H1 (cell line): ENCODE measurements around the gene THOC5. TPM values are rescaled to one million over a fixed set of nuclear protein-coding genes. Genes with fewer than 3 reads are reported as not detected.

Experiments
- CTCF ChIA-PET: fragments of 300-600 bp; sonication (Branson Sonifier 250); formaldehyde crosslinking; loops from one replicate; lab custom pipeline; 2021; ENCODE audit not compliant: partially characterized antibody; lab: Charles Lee
- POLR2A ChIA-PET: fragments of 300-600 bp; sonication (Branson Sonifier 250); formaldehyde crosslinking; loops from one replicate; lab custom pipeline; 2021; ENCODE audit warnings: inconsistent platforms; ENCODE audit not compliant: partially characterized antibody; lab: Charles Lee
- DNase-seq, 2 experiments: peaks; one replicate each; pipeline versions ENCODE4 v3.0.0 to v3.0.0-alpha.2; 2010 to 2022; ENCODE audit warnings: low spot score in 2 of 2, low read depth in 1 of 2, mixed read lengths in 1 of 2
- FAIRE-seq: peaks from 2 replicates; lab custom pipeline; 2011; peaks lifted over from hg19 to GRCh38; lab: Jason Lieb, UNC
- H2AFZ ChIP-seq: 2 replicates; pipeline ENCODE4 v1.8.1; 2012; ENCODE audit warnings: low read length, inconsistent platforms
- H2AK5ac ChIP-seq: 2 replicates; pipeline ENCODE4 v1.6.1; 2013; ENCODE audit warnings: low read depth, low read length
- H2BK120ac ChIP-seq: replicated peaks from 2 replicates; pipeline ENCODE3; 2013; ENCODE audit warnings: low read depth, low read length, inconsistent platforms
- H2BK12ac ChIP-seq: 2 replicates; pipeline ENCODE4 v1.6.1; 2013; ENCODE audit warnings: low read depth, low read length
- H2BK15ac ChIP-seq: 2 replicates; pipeline ENCODE4 v1.6.1; 2013; ENCODE audit warnings: low read length
- H2BK20ac ChIP-seq: 2 replicates; pipeline ENCODE4 v1.6.1; 2013; ENCODE audit warnings: low read length
- H2BK5ac ChIP-seq: 2 replicates; pipeline ENCODE4 v1.6.1; 2013; ENCODE audit warnings: low read depth, low read length
- H3K14ac ChIP-seq: 2 replicates; pipeline ENCODE4 v1.6.1; 2013; ENCODE audit warnings: inconsistent platforms; ENCODE audit not compliant: insufficient read length
- H3K18ac ChIP-seq: 2 replicates; pipeline ENCODE4 v1.6.1; 2013; ENCODE audit warnings: low read length; ENCODE audit errors: extremely low read depth
- H3K23ac ChIP-seq: 2 replicates; pipeline ENCODE4 v1.6.1; 2013; ENCODE audit warnings: inconsistent platforms; ENCODE audit not compliant: insufficient read length
- H3K23me2 ChIP-seq: 2 replicates; pipeline ENCODE4 v1.6.1; 2013; ENCODE audit warnings: low read depth, low read length
- H3K27ac ChIP-seq: 2 replicates; pipeline ENCODE4 v1.6.1; 2011; ENCODE audit warnings: low read depth, low read length, inconsistent platforms
- H3K27me3 ChIP-seq, 4 experiments: replicated peaks in 1 of 4; 1 replicate in 1 of 4; 2 replicates in 3 of 4; pipeline versions ENCODE4 v1.6.1 to v1.8.1; 2011 to 2013; ENCODE audit warnings: low read length in 3 of 4, mild to moderate bottlenecking in 3 of 4, inconsistent platforms in 2 of 4, mixed read lengths in 2 of 4, moderate library complexity in 1 of 4; ENCODE audit not compliant: control insufficient read depth in 3 of 4, insufficient read depth in 3 of 4; ENCODE audit errors: extremely low read depth in 1 of 4
- H3K36me3 ChIP-seq, 4 experiments: 2 replicates each; pipeline versions ENCODE4 v1.6.1 to v1.8.1; 2011 to 2013; ENCODE audit warnings: mild to moderate bottlenecking in 4 of 4, low read length in 3 of 4, moderate library complexity in 2 of 4, control low read depth in 1 of 4, inconsistent platforms in 1 of 4; ENCODE audit not compliant: insufficient read depth in 4 of 4, control insufficient read depth in 2 of 4
- H3K4ac ChIP-seq: replicated peaks from 2 replicates; pipeline ENCODE3; 2013; ENCODE audit warnings: low read length, low read depth, mixed read lengths, inconsistent platforms; ENCODE audit not compliant: insufficient read length
- H3K4me1 ChIP-seq, 4 experiments: replicated peaks in 1 of 4; 1 replicate in 1 of 4; 2 replicates in 3 of 4; pipeline versions ENCODE4 v1.6.1 to v1.8.1; 2011 to 2013; ENCODE audit warnings: low read length in 3 of 4, inconsistent platforms in 2 of 4, mixed read lengths in 1 of 4; ENCODE audit not compliant: insufficient read depth in 4 of 4, control insufficient read depth in 3 of 4
- H3K4me2 ChIP-seq, 2 experiments: 2 replicates each; pipeline versions ENCODE4 v1.6.1 to v1.8.1; 2011 to 2013; ENCODE audit warnings: low read depth in 2 of 2, low read length in 2 of 2, control low read depth in 1 of 2, inconsistent platforms in 1 of 2, mild to moderate bottlenecking in 1 of 2; ENCODE audit not compliant: insufficient read depth in 1 of 2
- H3K4me3 ChIP-seq, 4 experiments: fragments of 200-600, 300-600 bp in 1 of 4; sonication (generic), shearing (Covaris generic), sonication (Bioruptor Twin) in 1 of 4; 2 replicates each; pipeline versions ENCODE4 v1.5.1 to v1.8.1; 2011 to 2016; ENCODE audit warnings: low read length in 4 of 4, low read depth in 3 of 4, control low read depth in 2 of 4, inconsistent platforms in 2 of 4, mild to moderate bottlenecking in 2 of 4, mixed read lengths in 1 of 4, moderate library complexity in 1 of 4; ENCODE audit not compliant: insufficient read depth in 2 of 4; ENCODE audit errors: extremely low read depth in 1 of 4
- H3K56ac ChIP-seq: replicated peaks from 2 replicates; pipeline ENCODE3; 2013; ENCODE audit warnings: low read depth, mild to moderate bottlenecking, mixed read lengths, low read length, inconsistent platforms; ENCODE audit not compliant: insufficient read length
- H3K79me1 ChIP-seq: 2 replicates; pipeline ENCODE4 v1.6.1; 2013; ENCODE audit warnings: low read depth, low read length, control low read depth
- H3K79me2 ChIP-seq, 2 experiments: 2 replicates each; pipeline versions ENCODE4 v1.6.1 to v1.8.1; 2012 to 2013; ENCODE audit warnings: low read length in 2 of 2, mild to moderate bottlenecking in 2 of 2, inconsistent platforms in 1 of 2; ENCODE audit not compliant: insufficient read depth in 2 of 2, control insufficient read depth in 1 of 2
- H3K9ac ChIP-seq, 4 experiments: replicated peaks in 1 of 4; 1 replicate in 1 of 4; 2 replicates in 3 of 4; pipeline versions ENCODE4 v1.6.1 to v1.8.1; 2011 to 2013; ENCODE audit warnings: low read depth in 3 of 4, low read length in 3 of 4, control low read depth in 2 of 4, mild to moderate bottlenecking in 2 of 4, moderate library complexity in 2 of 4, inconsistent platforms in 1 of 4; ENCODE audit errors: extremely low read depth in 1 of 4
- H3K9me3 ChIP-seq, 2 experiments: 2 replicates each; pipeline versions ENCODE4 v1.6.1 to v1.8.1; 2012 to 2013; ENCODE audit warnings: mild to moderate bottlenecking in 2 of 2, moderate library complexity in 2 of 2, control low read depth in 1 of 2, inconsistent platforms in 1 of 2, low read depth in 1 of 2, low read length in 1 of 2, mixed read lengths in 1 of 2; ENCODE audit not compliant: insufficient read depth in 2 of 2
- H4K20me1 ChIP-seq, 2 experiments: replicated peaks in 1 of 2; 2 replicates each; pipeline versions ENCODE3 to v1.8.1; 2011 to 2013; ENCODE audit warnings: inconsistent platforms in 2 of 2, low read length in 2 of 2, mild to moderate bottlenecking in 1 of 2; ENCODE audit not compliant: insufficient read depth in 2 of 2, control insufficient read depth in 1 of 2
- H4K5ac ChIP-seq: 2 replicates; pipeline ENCODE4 v1.6.1; 2013; ENCODE audit warnings: low read length, low read depth, mixed read lengths, inconsistent platforms; ENCODE audit not compliant: insufficient read length
- H4K8ac ChIP-seq: 2 replicates; pipeline ENCODE4 v1.8.0; 2013; ENCODE audit warnings: mild to moderate bottlenecking, moderate library complexity, low read length, inconsistent platforms; ENCODE audit not compliant: insufficient read depth; ENCODE audit errors: extremely low read depth
- H4K91ac ChIP-seq: replicated peaks from 2 replicates; pipeline ENCODE3; 2013; ENCODE audit warnings: low read length, mixed read lengths, inconsistent platforms; ENCODE audit not compliant: insufficient read length
- CTCF ChIP-seq, 3 experiments: IDR thresholded peaks; 1 replicate in 2 of 3; 2 replicates in 1 of 3; pipeline versions ENCODE4 v1.5.1 to v1.6.1; 2011; ENCODE audit warnings: low read length in 3 of 3, mild to moderate bottlenecking in 3 of 3, inconsistent platforms in 2 of 3, low read depth in 1 of 3, moderate library complexity in 1 of 3; ENCODE audit not compliant: insufficient read depth in 1 of 3; ENCODE audit errors: control extremely low read depth in 1 of 3
- RBBP5 ChIP-seq: IDR thresholded peaks from 2 replicates; pipeline ENCODE4 v1.7.1; 2012; ENCODE audit warnings: low read depth, mild to moderate bottlenecking, inconsistent platforms, low read length, moderate library complexity, borderline replicate concordance
- USF2 ChIP-seq: IDR thresholded peaks from 2 replicates; pipeline ENCODE4 v1.6.1; 2011; ENCODE audit warnings: low read length, improper control_type of control experiment
- WGBS, 2 experiments: shearing (Covaris generic) in 1 of 2; methylation state at CpG; one replicate each; pipeline versions ENCODE4 v1.1.6 to v1.1.7; 2013 to 2015; ENCODE audit warnings: low lambda C conversion rate in 2 of 2, mixed read lengths in 2 of 2, inconsistent platforms in 1 of 2, low coverage in 1 of 2, missing lambda C conversion rate in 1 of 2; ENCODE audit not compliant: insufficient replicate concordance in 2 of 2, insufficient coverage in 1 of 2, insufficient read length in 1 of 2; ENCODE audit errors: extremely low coverage in 1 of 2, missing lambda C conversion rate in 1 of 2; 5-methylcytosine and 5-hydroxymethylcytosine counted together
- polyA plus RNA-seq, 7 experiments: library from polyadenylated mRNA; depleted of rRNA in 3 of 7; stranded (reverse) in 5 of 7; unstranded in 2 of 7; fragments of >200 nt in 5 of 7; fragments of 200-250 nt in 2 of 7; gene quantifications; 1 replicate in 5 of 7; 2 replicates in 1 of 7; 4 replicates in 1 of 7; pipeline versions ENCODE4 v1.2.1 to v1.2.3, GENCODE V29; 2011 to 2013; ENCODE audit warnings: missing spikeins in 2 of 7, mixed read lengths in 2 of 7
- total RNA-seq: library from RNA; stranded (reverse); fragmentation: NEBNext Ultra II Directional; extraction: Animal tissue kit (Norgen Biotek cat#: 25700); gene quantifications from 2 replicates; pipeline ENCODE4 v1.2.1, GENCODE V29; 2021

The THOC5 gene
- total and polyA plus RNA-seq, 2 of the 8 experiments (the other 6 are each of a cell fraction or from before 2014, with no cell fraction given): 27.7 to 65.7 TPM

- TF ChIP-seq CTCF (IDR thresholded peaks at IDR 0.05; ENCODE audit: control extremely low read depth in 1 of 3, insufficient read depth in 1 of 3, low read depth in 1 of 3, low read length in 3 of 3) (no peak), RBBP5 (no peak), USF2 (no peak)
- no peaks in the 10 kb centered on the region for H3K79me1 ChIP-seq
Observed at GRCh38 chr22:29509815-29510214, 43.7 kb downstream of the THOC5 start.

More at GRCh38 chr22:29509815-29510214, 43.7 kb downstream of the THOC5 start:
- H3K4me1 ChIP-seq: no peaks in the 10 kb centered on the region
- no peaks in the 10 kb centered on the region for H3K27me3 ChIP-seq
- H3K36me3 ChIP-seq: peaks cover 12 to 54% (median 38%) of the 10 kb centered on the region in 4 experiments
- H2BK120ac ChIP-seq: no peak overlapping the region
- POLR2A ChIA-PET: no interaction called here
- H3K4me3 ChIP-seq: no peak overlapping the region
- no peaks in the 10 kb centered on the region for H3K79me2 ChIP-seq
- no peak overlapping the region for H2BK5ac ChIP-seq
- H2BK15ac ChIP-seq: no peak overlapping the region
- CTCF ChIA-PET: interaction anchor here (0.9 to 5.5 kb wide), 4 partner anchors 13 to 117 kb away, joined by 3 to 33 read pairs (median 4); no protein-coding TSS in a partner anchor
- no peak overlapping the region for H3K4ac ChIP-seq
- FAIRE-seq (no peak), DNase-seq (no peak)
- H3K23ac ChIP-seq: no peak overlapping the region
- no peak overlapping the region for H3K9ac ChIP-seq
- no peak overlapping the region for H2BK12ac ChIP-seq
- no peak overlapping the region for H4K91ac ChIP-seq
- no peak overlapping the region for H3K4me2 ChIP-seq
- no peak overlapping the region for H2BK20ac ChIP-seq
- no peak overlapping the region for H3K27ac ChIP-seq
- WGBS, 2 experiments: 83% methylated on average over 1 of the region's 1 CpG; no CpG with 5 or more reads in 1 of the 2 experiments
- no peak overlapping the region for H2AK5ac ChIP-seq
- H3K23me2 ChIP-seq: no peaks in the 10 kb centered on the region
- no peak overlapping the region for H3K18ac ChIP-seq
- no peaks in the 10 kb centered on the region for H3K9me3 ChIP-seq
- peaks cover 0 to 3% of the 10 kb centered on the region in 2 experiments for H4K20me1 ChIP-seq
- H3K14ac ChIP-seq: no peak overlapping the region
- no peak overlapping the region for H3K56ac ChIP-seq
- no peak overlapping the region for H4K5ac ChIP-seq
- H2AFZ ChIP-seq: no peak overlapping the region
- H4K8ac ChIP-seq: no peak overlapping the region
